Tongue (tissue), 1 donor: ENCODE results near the gene SMARCD3. TPM values are rescaled to one million over a fixed set of nuclear protein-coding genes. Genes with fewer than 3 reads are reported as not detected.

ENCODE experiments used
- total RNA-seq: library from RNA; depleted of rRNA; stranded (reverse); fragments of >200 nt; gene quantifications from one replicate; pipeline ENCODE4 v1.2.3, GENCODE V29; 2014

Gene SMARCD3
- total RNA-seq, 1 donor from 2014 or later, result 72.5 TPM

Other genes starting within 250 kb of the SMARCD3 start
- 25.8 TPM for gene ATG9B, start 224.2 kb downstream of the SMARCD3 start, total RNA-seq
- gene ABCB8, start 220.2 kb downstream of the SMARCD3 start, total RNA-seq, result 28.6 TPM
- gene ASIC3, start 200.2 kb downstream of the SMARCD3 start, total RNA-seq, result 0.51 TPM
- gene CDK5, start 190.8 kb downstream of the SMARCD3 start, total RNA-seq, result 6.8 TPM
- gene SLC4A2, start 189.1 kb downstream of the SMARCD3 start, total RNA-seq, result 52.6 TPM
- gene FASTK, start 167.9 kb downstream of the SMARCD3 start, total RNA-seq, result 95.2 TPM
- gene TMUB1, start 165.2 kb downstream of the SMARCD3 start, total RNA-seq, result 18.0 TPM
- 31.4 TPM for gene AGAP3, start 162.2 kb downstream of the SMARCD3 start, total RNA-seq
- not detected for gene GBX1, start 81.0 kb downstream of the SMARCD3 start, total RNA-seq
- gene ASB10, start 61.4 kb downstream of the SMARCD3 start, total RNA-seq, result 4.9 TPM
- gene H2BK1, start 38.2 kb downstream of the SMARCD3 start, total RNA-seq, result not detected
- gene ABCF2, start 21.5 kb downstream of the SMARCD3 start, total RNA-seq, result 36.9 TPM
- gene CHPF2, start 16.2 kb downstream of the SMARCD3 start, total RNA-seq, result 29.2 TPM
- gene NUB1, start 93.1 kb upstream of the SMARCD3 start, total RNA-seq, result 27.8 TPM
- gene WDR86, start 161.3 kb upstream of the SMARCD3 start, total RNA-seq, result 13.1 TPM
- gene CRYGN, start 191.4 kb upstream of the SMARCD3 start, total RNA-seq, result not detected